Measurements from ENCODE around the gene PCDHGB7.
"Not testable (repeated sequence)": the region's sequence is repeated elsewhere in the genome, so short reads cannot be mapped to it uniquely, and the experiment has no call there.

Gene PCDHGB7

DNA sequence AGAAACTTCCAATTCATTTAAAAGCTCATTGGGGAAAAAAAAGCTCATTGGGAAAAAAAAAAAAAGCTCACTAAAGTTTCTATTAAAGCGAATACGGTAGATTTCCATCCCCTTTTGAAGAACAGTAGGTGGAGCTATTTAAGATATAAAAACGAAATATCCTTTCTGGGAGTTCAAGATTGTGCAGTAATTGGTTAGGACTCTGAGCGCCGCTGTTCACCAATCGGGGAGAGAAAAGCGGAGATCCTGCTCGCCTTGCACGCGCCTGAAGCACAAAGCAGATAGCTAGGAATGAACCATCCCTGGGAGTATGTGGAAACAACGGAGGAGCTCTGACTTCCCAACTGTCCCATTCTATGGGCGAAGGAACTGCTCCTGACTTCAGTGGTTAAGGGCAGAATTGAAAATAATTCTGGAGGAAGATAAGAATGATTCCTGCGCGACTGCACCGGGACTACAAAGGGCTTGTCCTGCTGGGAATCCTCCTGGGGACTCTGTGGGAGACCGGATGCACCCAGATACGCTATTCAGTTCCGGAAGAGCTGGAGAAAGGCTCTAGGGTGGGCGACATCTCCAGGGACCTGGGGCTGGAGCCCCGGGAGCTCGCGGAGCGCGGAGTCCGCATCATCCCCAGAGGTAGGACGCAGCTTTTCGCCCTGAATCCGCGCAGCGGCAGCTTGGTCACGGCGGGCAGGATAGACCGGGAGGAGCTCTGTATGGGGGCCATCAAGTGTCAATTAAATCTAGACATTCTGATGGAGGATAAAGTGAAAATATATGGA, 13.0 kb downstream of the PCDHGB7 start, which contains the start of gene PCDHGA12:
PCDHGA12 (plus strand) TSS at position 176 of the 782 bp plus-strand sequence; CDS start at position 429, 253 bp downstream.
- DNase-seq: peak; percentile 33

DNA sequence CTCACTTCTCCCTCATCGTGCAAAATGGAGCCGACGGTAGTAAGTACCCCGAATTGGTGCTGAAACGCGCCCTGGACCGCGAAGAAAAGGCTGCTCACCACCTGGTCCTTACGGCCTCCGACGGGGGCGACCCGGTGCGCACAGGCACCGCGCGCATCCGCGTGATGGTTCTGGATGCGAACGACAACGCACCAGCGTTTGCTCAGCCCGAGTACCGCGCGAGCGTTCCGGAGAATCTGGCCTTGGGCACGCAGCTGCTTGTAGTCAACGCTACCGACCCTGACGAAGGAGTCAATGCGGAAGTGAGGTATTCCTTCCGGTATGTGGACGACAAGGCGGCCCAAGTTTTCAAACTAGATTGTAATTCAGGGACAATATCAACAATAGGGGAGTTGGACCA, 13.8 kb downstream of the PCDHGB7 start:
- DNase-seq: no peak

DNA sequence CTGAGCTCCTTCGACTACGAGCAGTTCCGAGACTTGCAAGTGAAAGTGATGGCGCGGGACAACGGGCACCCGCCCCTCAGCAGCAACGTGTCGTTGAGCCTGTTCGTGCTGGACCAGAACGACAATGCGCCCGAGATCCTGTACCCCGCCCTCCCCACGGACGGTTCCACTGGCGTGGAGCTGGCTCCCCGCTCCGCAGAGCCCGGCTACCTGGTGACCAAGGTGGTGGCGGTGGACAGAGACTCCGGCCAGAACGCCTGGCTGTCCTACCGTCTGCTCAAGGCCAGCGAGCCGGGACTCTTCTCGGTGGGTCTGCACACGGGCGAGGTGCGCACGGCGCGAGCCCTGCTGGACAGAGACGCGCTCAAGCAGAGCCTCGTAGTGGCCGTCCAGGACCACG, 14.8 kb downstream of the PCDHGB7 start:
- DNase-seq: not testable (repeated sequence)

DNA sequence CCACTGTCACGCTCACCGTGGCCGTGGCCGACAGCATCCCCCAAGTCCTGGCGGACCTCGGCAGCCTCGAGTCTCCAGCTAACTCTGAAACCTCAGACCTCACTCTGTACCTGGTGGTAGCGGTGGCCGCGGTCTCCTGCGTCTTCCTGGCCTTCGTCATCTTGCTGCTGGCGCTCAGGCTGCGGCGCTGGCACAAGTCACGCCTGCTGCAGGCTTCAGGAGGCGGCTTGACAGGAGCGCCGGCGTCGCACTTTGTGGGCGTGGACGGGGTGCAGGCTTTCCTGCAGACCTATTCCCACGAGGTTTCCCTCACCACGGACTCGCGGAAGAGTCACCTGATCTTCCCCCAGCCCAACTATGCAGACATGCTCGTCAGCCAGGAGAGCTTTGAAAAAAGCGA, 15.2 kb downstream of the PCDHGB7 start:
- DNase-seq: not testable (repeated sequence)

DNA sequence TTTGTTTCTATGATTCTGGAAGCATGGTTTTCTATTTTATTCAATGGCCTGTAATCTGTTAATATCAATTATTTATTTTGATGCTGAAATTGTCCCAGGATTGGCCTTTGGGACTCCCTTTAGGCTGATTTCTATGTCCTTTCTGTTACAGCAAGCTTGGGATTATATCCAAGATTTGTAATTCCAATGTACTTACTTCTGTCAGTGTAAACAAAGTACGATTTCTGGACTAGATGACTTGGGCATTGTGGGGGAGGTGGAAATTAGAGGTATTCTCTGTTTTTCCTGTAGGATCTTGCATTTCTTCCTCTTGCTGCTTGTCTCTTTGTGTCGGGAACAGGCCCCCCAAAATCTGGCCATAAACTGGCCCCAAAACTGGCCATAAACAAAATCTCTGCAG, 16.5 kb downstream of the PCDHGB7 start:
- DNase-seq: no peak

DNA sequence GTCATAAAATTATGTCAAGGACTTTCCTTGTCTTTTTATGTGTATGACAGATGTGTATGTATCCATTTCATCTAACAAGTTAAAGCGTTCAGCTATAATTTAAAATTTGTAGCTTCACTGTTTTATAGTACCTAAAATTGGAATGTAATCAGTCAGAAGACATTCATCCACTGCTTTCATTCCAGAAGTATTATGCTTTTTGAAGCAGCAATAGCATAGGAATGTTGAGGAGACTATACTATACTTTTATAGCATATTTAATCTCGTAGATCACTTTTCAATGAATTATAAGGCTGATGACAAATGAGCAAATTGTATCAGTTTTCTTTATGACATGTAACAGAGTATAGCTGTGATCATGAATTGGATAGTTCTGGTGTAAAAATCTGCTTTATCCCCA, 19.7 kb downstream of the PCDHGB7 start:
- no peak for DNase-seq

DNA sequence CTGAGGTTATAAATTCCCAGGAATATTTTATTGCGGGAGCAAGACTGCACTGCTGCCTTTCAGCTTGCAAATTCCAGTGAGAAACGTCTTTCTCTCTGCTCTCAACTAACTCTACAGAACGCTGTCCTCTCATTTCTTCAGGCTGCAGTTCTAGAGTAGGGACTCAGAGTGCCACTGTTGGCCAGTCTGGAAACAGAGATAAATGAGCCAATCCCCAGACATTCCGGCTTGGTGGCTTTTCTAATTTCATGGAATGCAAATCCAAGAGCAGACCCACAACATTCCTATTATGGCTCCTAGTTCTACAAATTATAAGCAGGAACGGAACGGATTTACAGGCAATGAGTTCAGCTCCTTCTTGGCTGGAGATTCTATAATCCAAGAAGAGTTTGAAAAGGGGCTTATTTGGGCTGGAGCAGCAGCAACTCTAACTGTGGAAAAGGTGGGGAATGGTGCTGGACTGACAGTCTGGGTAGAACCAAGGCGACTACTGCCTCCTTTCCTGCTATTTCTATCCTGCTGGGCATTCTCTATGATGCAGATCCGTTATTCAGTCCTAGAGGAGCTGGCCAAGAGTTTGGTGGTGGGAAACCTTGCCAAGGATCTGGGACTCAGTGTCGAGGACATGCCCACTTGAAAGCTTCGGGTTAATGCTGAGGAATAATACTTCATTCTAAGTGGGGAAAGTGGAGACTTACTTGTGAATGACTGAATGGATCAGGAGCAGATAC, 22.1 kb downstream of the PCDHGB7 start:
- DNase-seq: no peak

DNA sequence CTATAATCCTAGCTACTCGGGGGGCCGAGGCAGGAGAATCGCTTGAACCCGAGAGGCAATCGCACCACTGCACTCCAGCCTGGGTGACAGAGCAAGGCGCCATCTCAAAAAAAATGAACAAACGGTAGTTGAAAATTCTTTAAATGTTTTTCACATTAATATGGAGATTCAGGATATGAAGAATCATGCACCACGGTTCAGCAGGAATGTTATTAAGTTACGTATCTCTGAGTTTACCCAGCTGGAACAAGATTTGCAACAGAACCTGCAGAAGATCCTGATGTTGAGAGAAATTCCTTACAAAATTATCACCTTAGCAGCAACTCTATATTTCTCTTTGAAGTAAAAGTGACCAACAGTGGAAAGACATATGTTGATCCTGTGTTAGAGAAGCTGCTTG, 22.9 kb downstream of the PCDHGB7 start:
- DNase-seq: no peak

DNA sequence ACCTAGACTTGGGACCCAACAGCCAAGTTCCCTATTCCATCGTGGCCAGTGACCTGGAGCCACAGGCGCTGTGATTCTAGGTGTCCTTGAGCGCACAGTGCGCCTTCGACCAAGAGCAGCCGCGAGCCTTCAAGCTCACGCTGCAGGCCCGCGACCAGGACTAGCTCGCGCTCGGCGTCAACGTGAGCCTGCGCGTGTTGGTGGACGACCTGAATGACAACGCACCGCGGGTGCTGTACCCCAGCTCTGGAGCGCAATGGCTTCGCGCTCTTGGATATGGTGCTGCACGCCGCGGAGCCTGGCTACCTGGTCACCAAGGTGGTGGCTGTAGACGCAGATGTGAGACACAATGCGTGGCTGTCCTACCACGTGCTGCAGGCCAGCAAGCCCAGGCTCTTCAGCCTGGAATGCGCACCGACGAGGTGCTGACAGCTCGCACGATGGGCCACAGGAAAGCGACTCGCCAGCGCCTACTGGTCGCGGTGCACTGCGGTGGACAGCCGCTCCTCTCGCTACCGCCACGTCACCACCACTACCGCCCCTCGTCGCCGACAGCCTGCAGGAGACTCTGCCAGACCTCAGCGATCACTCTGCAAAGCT, 24.2 kb downstream of the PCDHGB7 start:
- no peak for DNase-seq

DNA sequence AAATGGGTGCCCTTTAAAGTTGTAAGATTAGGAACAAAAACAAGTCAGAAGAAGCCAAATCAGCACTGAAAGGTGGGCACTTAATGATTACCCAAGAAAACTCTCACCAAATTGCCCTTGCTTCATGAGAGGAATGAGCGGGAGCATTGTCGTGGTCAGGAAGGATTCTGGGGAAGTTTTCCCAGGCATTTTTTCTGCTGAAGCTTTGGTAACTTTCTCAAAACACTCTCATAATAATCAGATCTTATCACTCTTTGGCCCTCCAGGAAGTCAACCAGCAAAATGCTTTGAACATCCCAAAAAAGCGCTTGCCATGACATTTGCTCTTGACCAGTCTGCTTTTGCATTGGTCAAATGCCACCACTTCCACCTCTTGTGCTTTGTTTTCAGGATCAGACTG, 47.9 kb downstream of the PCDHGB7 start:
- no peak for DNase-seq

All from CD4-positive, alpha-beta T cell treated with Interleukin-15 for 1 hour (primary cell).